ENCODE results near the gene HFE.
"Not testable (repeated sequence)": the region's sequence is repeated elsewhere in the genome, so short reads cannot be mapped to it uniquely, and the experiment has no call there.

HFE gene

GRCh38 chr6:26059941-26060340, 27.3 kb upstream of the HFE start:
- DNase-seq (ENCODE audit: low read depth in 2 of 2, low spot score in 1 of 2), result no peak

GRCh38 chr6:26064619-26065257, 22.5 kb upstream of the HFE start:
- DNase-seq (ENCODE audit: low read depth in 2 of 2, low spot score in 1 of 2), result no peak

GRCh38 chr6:26065952-26066380, 21.3 kb upstream of the HFE start:
- DNase-seq (ENCODE audit: low read depth in 2 of 2, low spot score in 1 of 2), result peak in 1 of 2 donors; percentile 19

- DNase-seq (ENCODE audit: low read depth in 2 of 2, low spot score in 1 of 2), result no peak
These were observed 19.9 kb upstream of the HFE start for GRCh38 chr6:26067367-26067766.

- DNase-seq (ENCODE audit: low read depth in 2 of 2, low spot score in 1 of 2), result no peak
These were observed 19.2 kb upstream of the HFE start for GRCh38 chr6:26068036-26068435.

- DNase-seq (ENCODE audit: low read depth in 2 of 2, low spot score in 1 of 2), result no peak
These were observed 16.1 kb upstream of the HFE start for GRCh38 chr6:26071135-26071534.

- no peak for DNase-seq (ENCODE audit: low read depth in 2 of 2, low spot score in 1 of 2)
These were observed 12.0 kb upstream of the HFE start for GRCh38 chr6:26075063-26075717.

GRCh38 chr6:26078066-26078465, 9.2 kb upstream of the HFE start:
- not testable (repeated sequence) for DNase-seq (ENCODE audit: low read depth in 2 of 2, low spot score in 1 of 2)

- DNase-seq (ENCODE audit: low read depth in 2 of 2, low spot score in 1 of 2), result not testable (repeated sequence)
These were observed 6.1 kb upstream of the HFE start for GRCh38 chr6:26081096-26081495.

- DNase-seq (ENCODE audit: low read depth in 2 of 2, low spot score in 1 of 2), result no peak
These were observed 1.0 kb upstream of the HFE start for GRCh38 chr6:26086211-26086610.

- DNase-seq (ENCODE audit: low read depth in 2 of 2, low spot score in 1 of 2), result no peak
These were observed 1.1 kb downstream of the HFE start for GRCh38 chr6:26088344-26088743.

GRCh38 chr6:26089272-26089671, 2.0 kb downstream of the HFE start:
- DNase-seq (ENCODE audit: low read depth in 2 of 2, low spot score in 1 of 2), result no peak

- DNase-seq (ENCODE audit: low read depth in 2 of 2, low spot score in 1 of 2), result no peak
These were observed 5.2 kb downstream of the HFE start for GRCh38 chr6:26092443-26092842.

- no peak for DNase-seq (ENCODE audit: low read depth in 2 of 2, low spot score in 1 of 2)
These were observed 6.8 kb downstream of the HFE start for GRCh38 chr6:26094036-26094435.

- DNase-seq (ENCODE audit: low read depth in 2 of 2, low spot score in 1 of 2), result peak in 1 of 2 donors; percentile 46
These were observed 10.1 kb downstream of the HFE start for GRCh38 chr6:26097268-26097875.

- DNase-seq (ENCODE audit: low read depth in 2 of 2, low spot score in 1 of 2), result no peak
These were observed 16.0 kb downstream of the HFE start for GRCh38 chr6:26103141-26103769.

- peak; percentile 63 to 72 for DNase-seq (ENCODE audit: low read depth in 2 of 2, low spot score in 1 of 2)
These were observed 16.7 kb downstream of the HFE start for GRCh38 chr6:26103770-26104456.

GRCh38 chr6:26104457-26105108, 17.4 kb downstream of the HFE start:
- DNase-seq (ENCODE audit: low read depth in 2 of 2, low spot score in 1 of 2), result no peak

- no peak for DNase-seq (ENCODE audit: low read depth in 2 of 2, low spot score in 1 of 2)
These were observed 18.0 kb downstream of the HFE start for GRCh38 chr6:26105109-26105730.

- DNase-seq (ENCODE audit: low read depth in 2 of 2, low spot score in 1 of 2), result no peak
These were observed 18.6 kb downstream of the HFE start for GRCh38 chr6:26105842-26106241.

Data from stimulated activated CD8-positive, alpha-beta memory T cell treated with anti-CD3 and anti-CD28 coated beads, Interleukin-4, amount 100 ng/mL, for 4 hours (primary cell).